HCT116 (cell line): ENCODE measurements around the gene SYAP1.

Source experiments
- ATF3 ChIP-seq: IDR thresholded peaks from 2 replicates; pipeline ENCODE4 v1.6.1; 2012
- CBX3 ChIP-seq: IDR thresholded peaks from 2 replicates; pipeline ENCODE4 v1.6.1; 2012; ENCODE audit warnings: low read depth
- CEBPB ChIP-seq: IDR thresholded peaks from 2 replicates; pipeline ENCODE4 v1.6.1; 2012; ENCODE audit warnings: low read depth
- EZH2 ChIP-seq: fragments of 200-600 bp; sonication (generic); IDR thresholded peaks from 2 replicates; pipeline ENCODE4 v1.6.1; 2017; ENCODE audit warnings: antibody characterized with exemption, mixed run types
- EZH2phosphoT487 ChIP-seq: fragments of 200-600 bp; IDR thresholded peaks from 2 replicates; pipeline ENCODE4 v1.6.1; 2018; ENCODE audit warnings: antibody characterized with exemption, borderline replicate concordance
- FOSL1 ChIP-seq: IDR thresholded peaks from 2 replicates; pipeline ENCODE4 v1.6.1; 2012; ENCODE audit warnings: low read depth
- POLR2AphosphoS5 ChIP-seq: IDR thresholded peaks from 2 replicates; pipeline ENCODE4 v1.6.1; 2011; ENCODE audit warnings: mild to moderate bottlenecking, low read depth, low read length, moderate library complexity
- RAD21 ChIP-seq: IDR thresholded peaks from 2 replicates; pipeline ENCODE4 v1.6.1; 2012; ENCODE audit warnings: low read depth, mild to moderate bottlenecking
- SIN3A ChIP-seq: IDR thresholded peaks from 2 replicates; pipeline ENCODE4 v1.6.1; 2012; ENCODE audit warnings: low read depth
- ZBTB33 ChIP-seq: IDR thresholded peaks from 2 replicates; pipeline ENCODE4 v1.6.1; 2011; ENCODE audit warnings: mild to moderate bottlenecking, low read length, moderate library complexity; ENCODE audit not compliant: insufficient replicate concordance; ENCODE audit errors: extremely low read depth
- TF ChIP-seq, protein P1 (sequence below), 3 experiments: fragments of 200-600 bp in 1 of 3; sonication (generic) in 1 of 3; IDR thresholded peaks in 2 of 3; conservative IDR thresholded peaks in 1 of 3; 2 replicates each; pipeline ENCODE4 v1.5.1; 2012 to 2017; ENCODE audit warnings: low read depth in 2 of 3, low read length in 2 of 3, antibody characterized with exemption in 1 of 3, borderline replicate concordance in 1 of 3, control low read depth in 1 of 3, mild to moderate bottlenecking in 1 of 3, mixed read lengths in 1 of 3, mixed run types in 1 of 3, moderate library complexity in 1 of 3; ENCODE audit not compliant: insufficient read depth in 1 of 3

DNA sequence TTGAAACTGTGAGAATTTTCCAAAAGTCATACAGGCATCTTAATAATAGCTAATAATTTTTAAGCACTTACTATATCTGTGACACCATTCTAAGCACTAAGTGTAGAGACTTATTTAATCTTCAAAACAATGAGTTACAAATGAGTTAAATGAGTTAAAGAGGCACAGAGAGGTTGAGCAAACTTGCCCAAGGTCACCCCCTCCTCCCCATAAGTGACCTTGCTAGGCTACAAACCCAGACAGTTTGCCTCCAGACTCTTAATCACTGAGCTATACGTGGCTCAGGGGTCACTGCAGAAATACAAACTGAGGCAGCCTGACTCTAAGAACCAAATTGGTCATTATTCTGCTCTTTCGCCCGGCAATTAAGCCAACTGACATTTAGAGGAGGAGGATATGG is 22.5 kb upstream of the SYAP1 start:
- TF ChIP-seq, protein P1, sequence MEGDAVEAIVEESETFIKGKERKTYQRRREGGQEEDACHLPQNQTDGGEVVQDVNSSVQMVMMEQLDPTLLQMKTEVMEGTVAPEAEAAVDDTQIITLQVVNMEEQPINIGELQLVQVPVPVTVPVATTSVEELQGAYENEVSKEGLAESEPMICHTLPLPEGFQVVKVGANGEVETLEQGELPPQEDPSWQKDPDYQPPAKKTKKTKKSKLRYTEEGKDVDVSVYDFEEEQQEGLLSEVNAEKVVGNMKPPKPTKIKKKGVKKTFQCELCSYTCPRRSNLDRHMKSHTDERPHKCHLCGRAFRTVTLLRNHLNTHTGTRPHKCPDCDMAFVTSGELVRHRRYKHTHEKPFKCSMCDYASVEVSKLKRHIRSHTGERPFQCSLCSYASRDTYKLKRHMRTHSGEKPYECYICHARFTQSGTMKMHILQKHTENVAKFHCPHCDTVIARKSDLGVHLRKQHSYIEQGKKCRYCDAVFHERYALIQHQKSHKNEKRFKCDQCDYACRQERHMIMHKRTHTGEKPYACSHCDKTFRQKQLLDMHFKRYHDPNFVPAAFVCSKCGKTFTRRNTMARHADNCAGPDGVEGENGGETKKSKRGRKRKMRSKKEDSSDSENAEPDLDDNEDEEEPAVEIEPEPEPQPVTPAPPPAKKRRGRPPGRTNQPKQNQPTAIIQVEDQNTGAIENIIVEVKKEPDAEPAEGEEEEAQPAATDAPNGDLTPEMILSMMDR (IDR thresholded peaks at IDR 0.05 in 2 of 3, conservative IDR thresholded peaks at IDR 0.05 in 1 of 3; ENCODE audit: borderline replicate concordance in 1 of 3, insufficient read depth in 1 of 3, low read depth in 2 of 3, low read length in 2 of 3): no peak
- TF ChIP-seq RAD21: no peak
- TF ChIP-seq EZH2: no peak
- no peak for TF ChIP-seq POLR2AphosphoS5
- no peak for TF ChIP-seq ZBTB33
- TF ChIP-seq ATF3: no peak
- no peak for TF ChIP-seq EZH2phosphoT487
- TF ChIP-seq FOSL1: no peak
- no peak for TF ChIP-seq SIN3A
- no peak for TF ChIP-seq CBX3
- TF ChIP-seq CEBPB: no peak
